Stimulated activated naive CD8-positive, alpha-beta T cell treated with anti-CD3 and anti-CD28 coated beads, Interleukin-15, amount 100 ng/mL, for 72 hours (primary cell): ENCODE results near the gene ZNF862.

Source experiments
- ATAC-seq: fragments of 150-1000 bp; cut with Tn5 transposase; 2 replicates; pipeline ENCODE4 v1.10.0; 2021; ENCODE audit warnings: mild to moderate bottlenecking, moderate library complexity
- DNase-seq, 2 donors: peaks; one replicate each; pipeline ENCODE4 v3.0.0; 2021 to 2022
- H3K27ac Mint-ChIP-seq, 2 donors: one replicate each; pipeline ENCODE4 v1.8.0; 2022; ENCODE audit warnings: mild to moderate bottlenecking in 2 of 2, mixed read lengths in 2 of 2, moderate library complexity in 2 of 2
- H3K27me3 Mint-ChIP-seq: one replicate; pipeline ENCODE4 v1.8.0; 2022; ENCODE audit warnings: mixed read lengths
- H3K4me1 Mint-ChIP-seq: one replicate; pipeline ENCODE4 v1.8.0; 2022; ENCODE audit warnings: mild to moderate bottlenecking, mixed read lengths
- H3K4me3 Mint-ChIP-seq, 2 donors: one replicate each; pipeline ENCODE4 v1.8.0; 2022; ENCODE audit warnings: mild to moderate bottlenecking in 2 of 2, mixed read lengths in 2 of 2, moderate library complexity in 1 of 2
- H3K9me3 Mint-ChIP-seq, 2 donors: one replicate each; pipeline ENCODE4 v1.8.0; 2022; ENCODE audit warnings: mixed read lengths in 2 of 2

ZNF862 gene

DNA sequence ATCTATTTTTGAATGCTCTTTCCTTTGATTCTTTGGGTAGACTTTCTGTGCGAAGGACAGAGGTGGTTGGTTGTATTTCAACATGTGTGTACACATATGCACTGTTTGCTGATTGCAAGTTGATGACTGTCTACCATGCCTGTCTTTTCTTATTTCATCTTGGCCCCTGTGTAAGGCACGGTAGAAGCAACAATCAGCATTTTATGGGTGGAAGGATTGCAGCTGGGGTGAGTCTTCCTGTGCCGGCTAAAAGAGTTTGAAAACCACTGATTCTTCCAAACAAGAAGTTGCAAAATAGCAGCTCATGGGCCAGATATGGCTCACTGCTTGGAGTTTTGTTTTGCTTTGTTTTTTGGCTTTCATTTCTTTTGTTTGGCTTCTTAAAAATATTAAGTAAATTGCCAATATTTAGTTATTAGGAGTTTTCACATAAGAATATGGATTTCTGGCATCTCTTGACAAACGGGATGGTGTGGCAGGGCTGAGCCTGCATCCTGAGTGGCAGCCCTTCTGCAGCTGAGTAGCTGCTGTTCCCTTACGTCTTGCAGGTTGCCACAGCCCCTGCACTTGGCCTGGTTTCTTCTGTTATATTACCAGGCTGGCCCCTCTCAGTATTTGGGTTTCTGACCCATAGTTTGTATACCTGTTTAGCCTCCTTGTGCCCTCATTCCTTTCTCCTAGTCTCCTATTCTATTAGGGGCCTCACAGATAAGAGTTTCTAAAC is 7.2 kb downstream of the ZNF862 start:
- Mint-ChIP-seq H3K4me1 (peaks cover 41% of the 10 kb centered on the region), H3K9me3 (no peaks in the 10 kb centered on the region), H3K4me3 (no peak overlapping the region), H3K27ac (no peak overlapping the region), H3K27me3 (no peaks in the 10 kb centered on the region)
- DNase-seq (no peak), ATAC-seq (no peak)

DNA sequence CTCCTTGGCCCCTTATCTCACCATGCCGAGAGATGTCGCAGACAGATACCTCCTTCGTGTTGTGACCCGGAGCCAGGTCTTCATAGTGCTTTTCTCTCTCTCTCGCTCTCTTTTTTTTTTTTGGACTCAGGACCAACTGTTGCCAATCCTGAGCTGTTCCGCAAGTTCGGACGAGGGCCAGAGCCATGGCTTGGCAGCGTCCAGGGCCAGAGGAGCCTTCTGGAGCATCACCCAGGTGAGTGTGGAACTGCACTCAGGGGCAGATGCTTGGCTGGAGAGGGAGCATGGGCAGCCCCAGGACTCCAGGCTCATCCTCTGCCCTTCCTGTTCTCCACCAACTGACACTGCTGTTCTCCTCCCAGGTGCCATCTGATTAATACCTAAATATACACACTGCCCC is 7.8 kb downstream of the ZNF862 start:
- Mint-ChIP-seq H3K27me3 (no peaks in the 10 kb centered on the region), H3K27ac (no peak overlapping the region), H3K4me3 (no peak overlapping the region), H3K4me1 (peaks cover 44% of the 10 kb centered on the region), H3K9me3 (no peaks in the 10 kb centered on the region)
- DNase-seq (no peak), ATAC-seq (no peak)

DNA sequence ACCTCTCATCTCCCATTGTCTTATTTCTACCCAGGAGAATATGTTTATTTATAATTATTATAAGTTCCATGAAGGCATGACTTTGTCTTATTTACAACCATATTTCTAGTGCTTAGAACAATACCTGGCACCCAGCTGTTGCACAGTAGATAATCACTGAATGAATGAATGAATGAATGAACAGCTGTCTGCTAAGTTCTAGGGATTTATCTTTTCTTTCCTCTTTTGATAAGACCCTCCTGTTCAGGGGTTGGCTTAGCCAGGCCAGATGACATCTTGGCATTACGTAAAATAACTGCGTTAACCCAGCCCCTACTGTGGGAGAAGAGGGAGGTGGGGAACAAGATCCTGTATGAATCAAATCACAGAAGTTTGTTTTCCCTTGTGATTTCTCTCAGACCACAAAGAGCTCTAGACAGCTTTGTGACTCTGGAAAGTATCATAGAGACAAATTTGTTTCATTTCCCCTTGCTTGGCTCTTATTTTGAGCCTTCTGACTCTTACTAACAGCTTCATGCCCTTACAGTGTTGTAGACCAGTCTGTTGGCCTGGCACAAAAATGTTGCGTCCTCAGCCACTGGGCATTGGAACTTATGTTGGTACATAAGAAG is 8.4 kb downstream of the ZNF862 start:
- Mint-ChIP-seq H3K4me1 (peaks cover 42% of the 10 kb centered on the region), H3K9me3 (no peaks in the 10 kb centered on the region), H3K27ac (no peak overlapping the region), H3K4me3 (no peak overlapping the region), H3K27me3 (no peaks in the 10 kb centered on the region)
- DNase-seq (no peak), ATAC-seq (no peak)

DNA sequence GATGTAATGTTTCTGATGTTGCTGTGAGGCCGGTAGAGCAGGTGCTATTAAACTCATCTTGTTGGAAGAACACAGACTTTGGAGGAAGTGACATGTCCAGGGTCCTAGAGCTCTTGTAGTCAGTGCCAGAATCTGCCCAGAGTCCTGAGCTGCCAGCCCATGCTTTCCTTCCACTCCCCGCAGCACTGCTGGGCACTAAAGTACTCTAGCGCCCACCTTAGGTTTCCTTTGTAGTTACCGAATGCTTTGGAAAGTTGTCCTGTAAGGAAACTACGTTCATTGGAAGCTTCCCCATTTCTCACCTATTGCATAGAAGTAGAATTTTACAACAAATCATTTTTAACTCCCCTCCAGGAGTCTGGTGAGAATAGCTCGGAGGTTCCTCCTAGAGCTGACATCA is 11.0 kb downstream of the ZNF862 start:
- DNase-seq (no peak), ATAC-seq (no peak)
- Mint-ChIP-seq H3K4me3 (no peak overlapping the region), H3K4me1 (peaks cover 32% of the 10 kb centered on the region), H3K9me3 (no peaks in the 10 kb centered on the region), H3K27ac (no peak overlapping the region), H3K27me3 (no peaks in the 10 kb centered on the region)

DNA sequence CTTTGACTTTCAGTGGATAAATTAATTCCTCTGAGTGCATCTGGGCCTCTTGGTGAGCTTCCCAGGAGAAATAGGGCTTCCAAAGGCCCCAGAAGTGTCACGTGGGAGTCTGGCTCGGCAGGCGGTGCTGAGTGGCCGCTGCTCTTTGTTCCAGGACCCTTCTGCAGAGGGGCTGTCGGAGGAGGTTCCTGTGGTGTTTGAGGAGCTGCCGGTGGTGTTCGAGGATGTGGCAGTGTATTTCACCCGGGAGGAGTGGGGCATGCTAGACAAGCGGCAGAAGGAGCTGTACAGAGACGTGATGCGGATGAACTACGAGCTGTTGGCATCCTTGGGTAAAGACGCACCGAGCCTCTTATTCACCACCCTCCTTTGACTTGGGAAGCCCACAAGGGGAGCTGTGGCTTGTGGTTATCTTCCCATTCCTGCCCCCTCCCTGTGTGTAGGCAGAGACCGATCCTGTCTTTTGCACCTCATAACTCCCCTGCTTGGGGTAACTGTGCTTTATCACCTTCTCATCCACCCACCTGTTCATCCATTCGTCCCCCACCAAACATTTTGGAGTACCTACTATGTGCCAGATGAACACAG is 11.9 kb downstream of the ZNF862 start:
- H3K27ac Mint-ChIP-seq, result peak overlapping the region in 1 of 2 donors; percentile 79
- peak overlapping the region; percentile 4 to 14 for H3K4me3 Mint-ChIP-seq
- H3K9me3 Mint-ChIP-seq, result no peaks in the 10 kb centered on the region
- ATAC-seq (no peak), DNase-seq (no peak)
- H3K4me1 Mint-ChIP-seq, result peaks cover 36% of the 10 kb centered on the region
- no peaks in the 10 kb centered on the region for H3K27me3 Mint-ChIP-seq

DNA sequence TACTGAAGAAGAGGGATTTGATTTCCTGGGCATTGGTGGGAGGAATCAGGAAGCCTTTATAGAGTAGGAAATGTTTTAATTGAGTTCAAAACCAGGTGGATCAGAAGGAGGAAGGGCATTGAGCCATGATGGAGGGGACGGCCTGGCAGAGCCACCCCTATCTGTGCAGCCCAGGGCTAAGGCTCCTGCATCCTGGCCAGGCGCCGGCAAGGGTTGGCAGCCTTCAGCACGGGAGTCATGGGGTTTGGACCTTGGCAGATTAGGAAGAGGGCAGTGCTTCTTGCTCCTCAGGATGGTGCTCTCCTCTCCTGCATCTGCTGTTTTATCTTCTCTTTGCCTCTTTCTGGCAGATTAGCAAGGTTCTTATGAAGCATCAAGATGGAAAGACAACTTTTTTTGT is 12.5 kb downstream of the ZNF862 start:
- H3K27ac Mint-ChIP-seq, result no peak overlapping the region
- H3K4me1 Mint-ChIP-seq, result peaks cover 38% of the 10 kb centered on the region
- ATAC-seq (no peak), DNase-seq (no peak)
- H3K9me3 Mint-ChIP-seq, result no peaks in the 10 kb centered on the region
- no peaks in the 10 kb centered on the region for H3K27me3 Mint-ChIP-seq
- no peak overlapping the region for H3K4me3 Mint-ChIP-seq

DNA sequence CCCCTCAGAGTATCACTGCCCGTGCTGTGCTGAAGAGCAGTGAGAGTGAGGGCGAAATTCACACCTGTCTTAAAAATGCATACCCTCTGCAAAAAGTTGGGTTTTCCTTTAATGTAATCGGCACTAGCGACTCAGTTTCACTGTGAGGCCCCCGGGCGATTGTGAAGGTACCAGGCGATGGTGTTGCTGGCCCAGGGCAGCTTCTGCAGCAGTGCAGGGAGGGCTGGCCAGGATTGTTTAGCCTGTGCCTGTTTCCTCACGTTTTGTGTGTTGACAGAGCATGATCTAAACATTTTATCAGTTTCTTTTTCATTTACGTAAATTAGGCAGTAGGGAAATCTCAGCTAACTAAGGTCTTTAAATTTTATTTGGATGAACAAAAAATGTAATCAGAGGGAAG is 13.3 kb downstream of the ZNF862 start:
- H3K9me3 Mint-ChIP-seq, result no peaks in the 10 kb centered on the region
- H3K4me3 Mint-ChIP-seq, result no peak overlapping the region
- no peak for DNase-seq
- H3K4me1 Mint-ChIP-seq, result peaks cover 40% of the 10 kb centered on the region
- no peaks in the 10 kb centered on the region for H3K27me3 Mint-ChIP-seq
- H3K27ac Mint-ChIP-seq, result no peak overlapping the region
- no peak for ATAC-seq

DNA sequence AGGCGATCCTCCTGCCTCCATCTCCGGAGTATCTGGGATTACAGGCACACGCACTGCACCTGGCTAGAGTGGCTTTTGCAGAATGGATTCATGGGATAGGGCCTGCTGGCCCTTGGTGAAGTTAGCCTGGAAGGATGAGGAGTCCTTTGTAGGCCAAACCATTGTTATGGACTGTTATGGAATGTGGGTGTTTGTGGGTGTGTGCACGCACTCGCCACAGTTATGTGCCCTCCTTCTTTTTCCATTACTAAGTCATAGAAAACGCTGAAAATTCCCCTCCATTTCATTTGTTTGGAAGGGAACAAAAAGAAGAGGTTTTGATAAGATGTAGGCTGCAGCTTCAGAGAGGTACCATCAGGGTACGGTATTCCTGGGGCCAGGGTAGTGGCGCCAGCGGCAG is 15.0 kb downstream of the ZNF862 start:
- no peak overlapping the region for H3K4me3 Mint-ChIP-seq
- peaks cover 57% of the 10 kb centered on the region for H3K4me1 Mint-ChIP-seq
- ATAC-seq (no peak), DNase-seq (no peak)
- H3K27me3 Mint-ChIP-seq, result no peaks in the 10 kb centered on the region
- no peaks in the 10 kb centered on the region for H3K9me3 Mint-ChIP-seq
- no peak overlapping the region for H3K27ac Mint-ChIP-seq

DNA sequence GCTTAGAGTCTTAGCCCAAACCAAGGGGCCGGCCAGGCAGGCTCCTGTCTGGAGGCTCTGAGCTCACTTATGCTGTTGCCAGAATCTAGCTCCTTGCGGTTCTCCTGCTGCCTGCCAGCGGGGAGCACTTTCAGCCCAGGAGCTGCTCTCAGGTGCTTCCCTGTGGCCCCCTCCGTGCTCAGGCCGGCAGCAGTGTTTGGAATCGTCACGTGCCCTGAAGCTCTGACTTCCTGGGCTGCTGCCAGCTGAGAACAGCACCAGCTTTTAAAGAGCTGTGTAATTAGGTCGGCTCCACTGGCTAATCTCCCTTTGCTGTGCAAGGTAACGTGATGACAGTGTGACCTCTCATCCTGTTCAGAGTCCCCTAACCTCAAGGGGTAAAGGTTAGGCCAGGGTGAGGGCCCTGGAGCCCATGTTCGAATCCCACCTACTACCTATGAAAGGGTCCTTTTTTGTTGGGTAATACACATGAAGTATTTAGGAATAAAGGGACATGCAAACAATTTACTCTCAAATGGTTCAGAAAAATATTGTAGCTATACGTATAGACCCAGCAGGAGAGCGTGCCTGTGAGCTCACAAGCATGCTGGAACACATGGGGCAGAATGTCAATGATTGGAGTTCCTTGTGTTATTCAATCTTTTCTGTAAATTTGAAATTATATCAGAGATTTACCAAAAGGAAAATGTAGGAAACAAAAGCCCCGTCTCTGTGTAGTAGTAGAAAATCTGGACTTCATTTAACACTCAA is 16.6 kb downstream of the ZNF862 start:
- DNase-seq (no peak), ATAC-seq (peak; percentile 49)
- H3K9me3 Mint-ChIP-seq, result no peaks in the 10 kb centered on the region
- no peaks in the 10 kb centered on the region for H3K27me3 Mint-ChIP-seq
- no peak overlapping the region for H3K4me3 Mint-ChIP-seq
- H3K27ac Mint-ChIP-seq, result no peak overlapping the region
- peaks cover 62% of the 10 kb centered on the region for H3K4me1 Mint-ChIP-seq

DNA sequence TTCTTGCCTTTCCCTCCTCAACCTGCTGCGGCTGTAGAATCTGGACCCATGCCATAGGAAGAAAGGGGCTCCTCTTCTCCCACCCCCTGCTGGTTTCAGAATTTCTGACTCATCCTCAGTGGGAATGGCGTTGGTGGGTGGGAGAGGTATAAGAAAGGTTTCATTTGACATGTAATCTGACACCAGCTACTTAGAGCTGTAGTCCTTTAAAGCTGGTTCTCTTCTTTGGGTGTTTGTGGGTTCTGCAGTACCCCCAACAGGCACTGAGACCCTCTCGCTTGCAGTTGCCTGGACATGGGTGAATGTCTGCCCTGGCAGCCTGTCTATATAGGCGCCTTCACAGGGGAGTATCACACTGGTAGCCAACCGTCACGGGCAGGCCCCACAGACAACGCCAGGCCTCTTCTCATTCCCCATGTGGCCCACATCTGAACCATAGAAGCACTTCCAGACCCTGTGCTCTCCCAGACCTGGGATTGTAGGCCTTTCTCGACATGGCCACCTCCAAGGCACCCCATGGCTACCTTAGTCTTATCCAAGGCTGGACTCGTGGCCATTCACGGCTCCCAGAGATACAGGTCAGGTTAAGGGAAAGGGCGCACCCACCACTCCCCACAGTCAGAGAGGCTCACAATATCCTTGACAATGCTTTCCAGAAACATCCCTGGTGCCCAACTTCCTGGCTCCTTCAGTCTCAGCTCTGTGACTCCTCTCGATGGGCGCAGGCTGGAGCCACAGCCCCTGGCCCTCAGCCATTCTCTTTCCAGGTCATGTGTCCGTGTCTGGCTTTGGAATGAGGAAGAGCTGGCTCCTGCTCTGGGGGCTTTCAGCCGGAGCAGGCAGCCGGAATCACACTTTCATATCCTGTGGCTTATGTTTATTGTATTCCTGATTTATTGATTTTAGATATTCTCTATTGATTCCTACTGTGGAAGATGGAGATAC is 17.5 kb downstream of the ZNF862 start:
- Mint-ChIP-seq H3K27ac (peak overlapping the region in 1 of 2 donors; percentile 57), H3K4me3 (peak overlapping the region; percentile 65 to 68), H3K9me3 (no peaks in the 10 kb centered on the region), H3K27me3 (no peaks in the 10 kb centered on the region), H3K4me1 (peaks cover 53% of the 10 kb centered on the region)
- DNase-seq (no peak), ATAC-seq (peak; percentile 29)

DNA sequence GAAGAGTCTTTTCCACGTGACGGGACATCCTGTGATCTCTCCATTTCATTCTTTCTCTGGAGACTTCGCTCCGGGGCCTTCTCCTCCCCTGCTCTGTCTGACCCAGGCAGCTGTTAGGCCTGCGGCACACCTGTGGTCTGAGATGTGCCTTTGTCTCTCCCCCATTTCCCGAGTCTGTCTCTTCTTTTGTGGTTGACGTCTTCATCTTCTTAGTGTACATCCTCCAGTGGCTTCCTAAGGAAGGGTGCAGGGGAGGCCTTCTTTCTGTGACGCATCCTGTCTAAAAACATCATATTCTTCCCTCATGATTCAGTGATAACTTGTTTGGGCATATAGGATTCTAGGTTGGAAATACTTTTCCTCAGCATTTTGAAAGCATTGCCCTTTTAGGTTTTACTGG is 18.4 kb downstream of the ZNF862 start:
- H3K27me3 Mint-ChIP-seq, result no peaks in the 10 kb centered on the region
- DNase-seq (no peak), ATAC-seq (peak; percentile 79)
- H3K9me3 Mint-ChIP-seq, result no peaks in the 10 kb centered on the region
- H3K4me3 Mint-ChIP-seq, result peak overlapping the region; percentile 65 to 68
- peak overlapping the region; percentile 13 to 57 for H3K27ac Mint-ChIP-seq
- H3K4me1 Mint-ChIP-seq, result peaks cover 51% of the 10 kb centered on the region

DNA sequence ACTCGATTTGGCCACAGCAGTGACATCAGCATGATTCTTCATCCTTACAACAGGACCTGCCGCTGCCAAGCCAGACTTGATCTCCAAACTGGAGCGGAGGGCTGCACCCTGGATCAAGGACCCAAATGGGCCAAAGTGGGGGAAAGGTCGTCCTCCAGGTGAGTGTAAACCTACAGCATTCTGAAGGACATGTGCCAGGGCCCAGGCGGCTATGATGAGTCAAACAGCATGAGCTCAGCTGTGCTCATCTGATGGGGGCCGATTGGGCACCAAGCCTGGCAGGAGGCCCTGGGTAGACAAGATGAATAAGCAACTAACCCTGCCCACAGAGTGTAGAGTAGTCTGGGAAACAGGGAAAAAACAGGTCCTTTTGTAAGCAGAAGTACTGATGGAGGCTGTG is 21.2 kb downstream of the ZNF862 start:
- Mint-ChIP-seq H3K4me3 (no peak overlapping the region), H3K4me1 (peaks cover 78% of the 10 kb centered on the region)
- ATAC-seq, result no peak

DNA sequence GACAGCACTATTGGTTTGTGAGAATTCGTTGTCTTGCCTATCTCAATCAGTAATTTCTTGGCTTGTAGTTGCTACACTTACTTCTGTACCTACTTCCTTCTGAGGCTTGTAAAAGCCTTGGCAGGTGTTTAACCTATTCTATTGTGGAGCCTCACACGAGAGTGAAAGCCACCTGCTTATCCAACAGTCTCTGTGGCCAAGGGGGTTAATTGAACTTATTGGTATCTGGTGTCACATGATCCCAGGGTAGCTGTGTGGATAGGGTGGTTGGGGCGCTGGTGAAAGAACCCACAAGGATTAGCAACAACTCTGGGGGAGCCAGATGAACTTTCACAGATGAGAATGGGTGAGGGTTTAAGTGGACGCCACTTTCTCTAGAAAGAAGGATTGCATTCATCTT is 21.7 kb downstream of the ZNF862 start:
- H3K9me3 Mint-ChIP-seq, result no peaks in the 10 kb centered on the region

More for the DNA sequence above, 21.2 kb downstream of the ZNF862 start:
- Mint-ChIP-seq H3K9me3 (no peaks in the 10 kb centered on the region), H3K27me3 (no peaks in the 10 kb centered on the region), H3K27ac (no peak overlapping the region)
- no peak for DNase-seq

DNA sequence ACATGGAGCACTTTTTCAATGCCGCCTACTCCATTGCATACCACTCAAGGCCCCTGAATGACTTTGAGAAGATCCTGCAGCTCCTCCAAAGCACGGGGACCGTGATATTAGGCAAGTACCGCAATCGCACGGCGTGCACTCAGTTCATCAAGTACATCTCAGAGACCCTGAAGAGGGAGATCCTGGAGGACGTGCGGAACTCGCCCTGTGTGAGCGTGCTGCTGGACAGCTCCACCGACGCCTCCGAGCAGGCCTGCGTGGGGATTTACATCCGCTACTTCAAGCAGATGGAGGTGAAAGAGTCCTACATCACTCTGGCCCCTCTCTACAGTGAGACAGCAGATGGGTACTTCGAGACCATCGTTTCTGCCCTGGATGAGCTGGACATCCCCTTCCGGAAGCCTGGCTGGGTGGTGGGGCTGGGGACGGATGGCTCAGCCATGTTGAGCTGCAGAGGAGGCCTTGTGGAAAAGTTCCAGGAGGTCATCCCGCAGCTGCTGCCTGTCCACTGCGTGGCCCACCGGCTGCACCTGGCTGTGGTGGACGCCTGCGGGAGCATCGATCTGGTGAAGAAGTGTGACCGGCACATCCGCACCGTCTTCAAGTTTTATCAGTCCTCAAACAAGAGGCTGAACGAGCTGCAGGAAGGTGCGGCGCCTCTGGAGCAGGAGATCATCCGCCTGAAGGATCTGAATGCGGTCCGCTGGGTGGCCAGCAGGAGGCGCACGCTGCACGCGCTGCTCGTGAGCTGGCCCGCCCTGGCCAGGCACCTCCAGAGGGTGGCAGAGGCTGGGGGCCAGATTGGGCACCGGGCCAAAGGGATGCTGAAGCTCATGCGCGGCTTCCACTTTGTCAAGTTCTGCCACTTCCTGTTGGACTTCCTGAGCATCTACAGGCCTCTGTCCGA is 22.9 kb downstream of the ZNF862 start:
- Mint-ChIP-seq H3K27ac (no peak overlapping the region), H3K4me3 (no peak overlapping the region), H3K27me3 (no peaks in the 10 kb centered on the region), H3K9me3 (no peaks in the 10 kb centered on the region), H3K4me1 (peaks cover 78% of the 10 kb centered on the region)
- ATAC-seq (no peak), DNase-seq (no peak)

More for the DNA sequence above, 21.7 kb downstream of the ZNF862 start:
- DNase-seq (no peak), ATAC-seq (no peak)
- H3K27ac Mint-ChIP-seq, result no peak overlapping the region
- H3K27me3 Mint-ChIP-seq, result no peaks in the 10 kb centered on the region
- H3K4me1 Mint-ChIP-seq, result peaks cover 78% of the 10 kb centered on the region
- H3K4me3 Mint-ChIP-seq, result no peak overlapping the region
